RWPE2 (cell line): ENCODE results near the gene TEX14.

Source experiments
- ATAC-seq: fragments of 200-7000 bp; cut with Tn5 transposase; 3 replicates; pipeline ENCODE4 v1.9.1; 2021; ENCODE audit warnings: low read depth
- DNase-seq: peaks from one replicate; pipeline ENCODE4 v3.0.0-alpha.2; 2020; ENCODE audit warnings: low spot score
- H3K27ac ChIP-seq: fragments of 450-650 bp; 2 replicates; pipeline ENCODE4 v1.5.1; 2017; ENCODE audit warnings: mild to moderate bottlenecking; ENCODE audit not compliant: poor library complexity, severe bottlenecking
- H3K27me3 ChIP-seq: fragments of 250-450 bp; sonication (Bioruptor Pico); 2 replicates; pipeline ENCODE4 v1.5.1; 2021; ENCODE audit warnings: mild to moderate bottlenecking, moderate library complexity; ENCODE audit not compliant: insufficient read depth, poor library complexity, severe bottlenecking
- H3K36me3 ChIP-seq: fragments of 250-450 bp; sonication (Bioruptor Pico); 2 replicates; pipeline ENCODE4 v1.5.1; 2020; ENCODE audit warnings: low read depth, mild to moderate bottlenecking, moderate library complexity
- H3K4me1 ChIP-seq: fragments of 250-450 bp; sonication (Bioruptor Pico); 2 replicates; pipeline ENCODE4 v1.5.1; 2021; ENCODE audit warnings: mild to moderate bottlenecking, moderate library complexity; ENCODE audit not compliant: insufficient read depth, poor library complexity, severe bottlenecking
- H3K4me3 ChIP-seq: fragments of 250-450 bp; sonication (Bioruptor Pico); 2 replicates; pipeline ENCODE4 v1.5.1; 2021; ENCODE audit warnings: mild to moderate bottlenecking, moderate library complexity; ENCODE audit not compliant: severe bottlenecking
- H3K9me3 ChIP-seq: fragments of 250-450 bp; sonication (Bioruptor Pico); 2 replicates; pipeline ENCODE4 v1.5.1; 2021; ENCODE audit warnings: mild to moderate bottlenecking, moderate library complexity; ENCODE audit not compliant: severe bottlenecking
- CTCF ChIP-seq: fragments of 450-650 bp; IDR thresholded peaks from one replicate; pipeline ENCODE4 v1.5.1; 2017; ENCODE audit warnings: mild to moderate bottlenecking, moderate library complexity; ENCODE audit not compliant: poor library complexity, severe bottlenecking

The TEX14 gene

GRCh38 chr17:58728798-58729197 is 37.0 kb upstream of the TEX14 start:
- H3K4me1 ChIP-seq: no peaks in the 10 kb centered on the region
- no peak for TF ChIP-seq CTCF
- H3K36me3 ChIP-seq: peaks cover 17% of the 10 kb centered on the region; the same call in 1 of the 2 replicates
- DNase-seq (no peak), ATAC-seq (no peak)
- H3K9me3 ChIP-seq: no peaks in the 10 kb centered on the region
- no peak overlapping the region for H3K4me3 ChIP-seq
- no peak overlapping the region for H3K27ac ChIP-seq
- H3K27me3 ChIP-seq: no peaks in the 10 kb centered on the region

- TF ChIP-seq CTCF: no peak
- H3K4me1 ChIP-seq: no peaks in the 10 kb centered on the region
- no peak overlapping the region for H3K27ac ChIP-seq
- DNase-seq (no peak), ATAC-seq (no peak)
- no peaks in the 10 kb centered on the region for H3K9me3 ChIP-seq
- H3K27me3 ChIP-seq: no peaks in the 10 kb centered on the region
- H3K4me3 ChIP-seq: no peak overlapping the region
- peaks cover 32% of the 10 kb centered on the region for H3K36me3 ChIP-seq
Observed at GRCh38 chr17:58722696-58723095, 30.9 kb upstream of the TEX14 start.

GRCh38 chr17:58722274-58722673 is 30.4 kb upstream of the TEX14 start:
- no peaks in the 10 kb centered on the region for H3K27me3 ChIP-seq
- no peak overlapping the region for H3K27ac ChIP-seq
- no peak for DNase-seq
- TF ChIP-seq CTCF: no peak
- ATAC-seq: no peak
- H3K36me3 ChIP-seq: peaks cover 32% of the 10 kb centered on the region
- no peaks in the 10 kb centered on the region for H3K9me3 ChIP-seq
- H3K4me3 ChIP-seq: no peak overlapping the region
- H3K4me1 ChIP-seq: no peaks in the 10 kb centered on the region

- DNase-seq (no peak), ATAC-seq (no peak)
- Histone ChIP-seq H3K4me3 (no peak overlapping the region), H3K4me1 (no peaks in the 10 kb centered on the region), H3K27me3 (no peaks in the 10 kb centered on the region), H3K9me3 (no peaks in the 10 kb centered on the region), H3K27ac (no peak overlapping the region), H3K36me3 (peaks cover 32% of the 10 kb centered on the region)
- peak; percentile 90 for TF ChIP-seq CTCF
Observed at GRCh38 chr17:58710948-58711552, 19.2 kb upstream of the TEX14 start.

GRCh38 chr17:58706351-58707140 is 14.7 kb upstream of the TEX14 start:
- Histone ChIP-seq H3K27ac (no peak overlapping the region), H3K4me1 (peaks cover 14% of the 10 kb centered on the region), H3K9me3 (no peaks in the 10 kb centered on the region), H3K36me3 (peaks cover 38% of the 10 kb centered on the region), H3K4me3 (no peak overlapping the region), H3K27me3 (no peaks in the 10 kb centered on the region)
- no peak for TF ChIP-seq CTCF
- no peak for ATAC-seq
- no peak for DNase-seq
